Endothelial cell of umbilical vein (primary cell): Measurements from ENCODE around the gene MALSU1.

ENCODE experiments used
- CTCF ChIP-seq, 2 donors: IDR thresholded peaks; 1 replicate in 1 of 2; 2 replicates in 1 of 2; pipeline ENCODE4 v1.5.1; 2011; ENCODE audit warnings: low read length in 2 of 2, mild to moderate bottlenecking in 2 of 2, moderate library complexity in 2 of 2, control low read depth in 1 of 2, inconsistent platforms in 1 of 2, low read depth in 1 of 2; ENCODE audit not compliant: insufficient read depth in 1 of 2; ENCODE audit errors: extremely low read depth in 1 of 2
- EZH2 ChIP-seq: IDR thresholded peaks from 2 replicates; pipeline ENCODE4 v1.6.1; 2012; ENCODE audit warnings: borderline replicate concordance, low read depth, mild to moderate bottlenecking, moderate library complexity, low read length, inconsistent platforms; ENCODE audit not compliant: severe bottlenecking
- FOS ChIP-seq: IDR thresholded peaks from 2 replicates; pipeline ENCODE4 v1.6.1; 2011; ENCODE audit warnings: mild to moderate bottlenecking, low read length, moderate library complexity, borderline replicate concordance; ENCODE audit not compliant: insufficient read depth
- GATA2 ChIP-seq: IDR thresholded peaks from 2 replicates; pipeline ENCODE4 v1.7.0; 2011; ENCODE audit warnings: low read depth, mild to moderate bottlenecking, moderate library complexity, mixed read lengths, low read length; ENCODE audit not compliant: insufficient read length, insufficient read depth
- JUN ChIP-seq: IDR thresholded peaks from 2 replicates; pipeline ENCODE4 v1.6.1; 2011; ENCODE audit warnings: borderline replicate concordance, low read depth; ENCODE audit not compliant: insufficient read length, insufficient read depth
- MAX ChIP-seq: IDR thresholded peaks from 2 replicates; pipeline ENCODE4 v1.6.1; 2011; ENCODE audit not compliant: insufficient read depth, insufficient read length
- MYC ChIP-seq: IDR thresholded peaks from one replicate; pipeline ENCODE4 v1.6.1; 2011; ENCODE audit warnings: mild to moderate bottlenecking, low read depth, low read length
- POLR2A ChIP-seq: IDR thresholded peaks from 2 replicates; pipeline ENCODE4 v1.6.1; 2012; ENCODE audit warnings: low read depth, mild to moderate bottlenecking, control low read depth, low read length
- POLR2AphosphoS5 ChIP-seq: IDR thresholded peaks from 2 replicates; pipeline ENCODE4 v1.6.1; 2012; ENCODE audit warnings: low read depth, mild to moderate bottlenecking, control low read depth, low read length, moderate library complexity; ENCODE audit not compliant: insufficient read depth

- TF ChIP-seq CTCF (IDR thresholded peaks at IDR 0.05; ENCODE audit: extremely low read depth in 1 of 2, insufficient read depth in 1 of 2, low read depth in 1 of 2, low read length in 2 of 2) (no peak), POLR2A (no peak), POLR2AphosphoS5 (no peak), MYC (no peak), MAX (no peak), EZH2 (no peak), FOS (no peak), GATA2 (no peak), JUN (no peak)
Observed at GRCh38 chr7:23346316-23346715, 47.2 kb downstream of the MALSU1 start.
